Upper lobe of right lung (tissue), 1 donor: Measurements from ENCODE around the gene FOXP1. TPM values are rescaled to one million over a fixed set of nuclear protein-coding genes. Genes with fewer than 3 reads are reported as not detected.
A peak's percentile ranks its signal among the peaks of the same experiment; 100 is the strongest.

ENCODE experiments used
- ATAC-seq: fragments of 200-7000 bp; cut with Tn5 transposase; one replicate; pipeline ENCODE4 v1.9.1; 2020; ENCODE audit warnings: mild to moderate bottlenecking, moderate library complexity
- DNase-seq: peaks from one replicate; pipeline ENCODE4 v3.0.0-alpha.2; 2020
- H3K27ac ChIP-seq: fragments of 200-600 bp; one replicate; pipeline ENCODE4 v1.8.0; 2022
- H3K27me3 ChIP-seq: fragments of 200-600 bp; one replicate; pipeline ENCODE4 v1.8.0; 2022; ENCODE audit warnings: mild to moderate bottlenecking
- H3K36me3 ChIP-seq: fragments of 200-600 bp; one replicate; pipeline ENCODE4 v1.8.0; 2022
- H3K4me1 ChIP-seq: fragments of 200-600 bp; one replicate; pipeline ENCODE4 v1.8.0; 2022
- H3K4me3 ChIP-seq: fragments of 200-600 bp; one replicate; pipeline ENCODE4 v1.8.0; 2022; ENCODE audit warnings: mild to moderate bottlenecking
- H3K9me3 ChIP-seq: fragments of 200-600 bp; one replicate; pipeline ENCODE4 v1.8.0; 2022
- CTCF ChIP-seq: fragments of 200-600 bp; IDR thresholded peaks from one replicate; pipeline ENCODE4 v1.8.0; 2022; ENCODE audit warnings: antibody characterized with exemption
- intact Hi-C: fragments of 100-400 bp; cut with DNase I; formaldehyde crosslinking; loops from one replicate; pipeline ENCODE4 v1.11.0; 2022
- total RNA-seq: library from RNA; stranded (reverse); fragmentation: NEBNext Ultra II Directional; extraction: Animal tissue kit (Norgen Biotek cat#: 25700); gene quantifications from one replicate; pipeline ENCODE4 v1.2.1, GENCODE V29; 2021
- donor health status: DM: no; HTN: yes; CAD: no; lungs with severe emphysema.

Gene FOXP1
- total RNA-seq, 1 donor from 2014 or later: 140 TPM

- intact Hi-C loops: no loop called here
- Histone ChIP-seq H3K9me3 (no peaks in the 10 kb centered on the region), H3K4me1 (peaks cover 10% of the 10 kb centered on the region), H3K27ac (no peak overlapping the region), H3K36me3 (peaks cover 8% of the 10 kb centered on the region), H3K4me3 (no peak overlapping the region), H3K27me3 (no peaks in the 10 kb centered on the region)
- TF ChIP-seq CTCF: no peak
- no peak for DNase-seq
- no peak for ATAC-seq
Observed at GRCh38 chr3:71497367-71497897, 86.1 kb downstream of the FOXP1 start.

GRCh38 chr3:71495708-71496472, 87.6 kb downstream of the FOXP1 start:
- H3K4me3 ChIP-seq: no peak overlapping the region
- peak; percentile 48 for ATAC-seq

DNA sequence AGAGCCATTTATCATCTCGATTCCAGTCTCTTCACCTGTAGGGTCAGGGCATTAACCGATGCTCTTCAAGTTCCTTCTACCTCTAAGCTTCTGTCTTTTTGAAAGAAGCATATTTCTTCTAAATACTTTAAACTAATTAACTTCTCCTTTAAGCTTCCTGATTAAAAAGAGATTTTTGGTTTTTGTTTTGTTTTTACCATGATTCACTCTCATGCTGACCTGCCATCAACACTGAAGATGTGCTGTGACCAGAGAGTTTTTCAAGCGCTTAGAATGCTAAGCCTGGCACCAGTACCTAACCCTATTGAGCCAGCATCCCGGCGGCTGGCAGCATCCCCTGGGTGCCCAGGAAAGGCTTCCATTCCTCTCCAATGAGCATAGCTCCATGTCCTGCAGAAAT, 89.3 kb downstream of the FOXP1 start:
- no peak overlapping the region for H3K27ac ChIP-seq
- ATAC-seq: no peak
- intact Hi-C loops: no loop called here

More at GRCh38 chr3:71495708-71496472, 87.6 kb downstream of the FOXP1 start:
- Histone ChIP-seq H3K4me1 (peaks cover 10% of the 10 kb centered on the region), H3K36me3 (peaks cover 14% of the 10 kb centered on the region), H3K27ac (no peak overlapping the region), H3K9me3 (no peaks in the 10 kb centered on the region), H3K27me3 (no peaks in the 10 kb centered on the region)
- no peak for DNase-seq
- intact Hi-C loops: no loop called here
- no peak for TF ChIP-seq CTCF

GRCh38 chr3:71492974-71493771, 90.4 kb downstream of the FOXP1 start:
- Histone ChIP-seq H3K4me1 (peaks cover 10% of the 10 kb centered on the region), H3K27me3 (no peaks in the 10 kb centered on the region), H3K27ac (no peak overlapping the region), H3K36me3 (peaks cover 14% of the 10 kb centered on the region), H3K9me3 (no peaks in the 10 kb centered on the region), H3K4me3 (no peak overlapping the region)
- intact Hi-C loops: no loop called here
- DNase-seq (no peak), ATAC-seq (no peak)
- no peak for TF ChIP-seq CTCF

More for the DNA sequence above, 89.3 kb downstream of the FOXP1 start:
- Histone ChIP-seq H3K4me1 (peaks cover 10% of the 10 kb centered on the region), H3K36me3 (peaks cover 14% of the 10 kb centered on the region), H3K4me3 (no peak overlapping the region), H3K9me3 (no peaks in the 10 kb centered on the region), H3K27me3 (no peaks in the 10 kb centered on the region)
- no peak for DNase-seq
- no peak for TF ChIP-seq CTCF

DNA sequence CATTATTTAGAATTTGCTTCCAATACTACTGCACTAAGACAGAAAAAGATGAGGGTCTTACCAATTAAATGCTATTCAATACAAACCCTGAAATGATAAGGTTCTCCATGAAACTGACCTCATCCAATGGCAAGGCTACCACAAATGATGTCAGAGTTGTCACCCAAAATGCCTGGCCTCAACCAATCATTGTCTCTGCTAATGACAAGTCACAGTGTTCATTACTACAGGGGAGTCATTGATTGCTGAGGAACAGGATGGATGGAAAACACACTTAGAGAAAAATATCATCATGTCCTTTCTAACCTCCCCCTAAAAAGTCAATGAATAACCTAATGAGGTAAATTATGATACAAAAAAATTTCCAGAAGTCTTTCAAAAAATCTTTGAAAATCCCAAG, 91.0 kb downstream of the FOXP1 start:
- no peak overlapping the region for H3K27ac ChIP-seq
- DNase-seq (no peak), ATAC-seq (no peak)
- peaks cover 8% of the 10 kb centered on the region for H3K4me1 ChIP-seq
- no peak overlapping the region for H3K4me3 ChIP-seq
- intact Hi-C loops: no loop called here
- H3K27me3 ChIP-seq: no peaks in the 10 kb centered on the region
- no peaks in the 10 kb centered on the region for H3K9me3 ChIP-seq
- H3K36me3 ChIP-seq: peaks cover 14% of the 10 kb centered on the region
- TF ChIP-seq CTCF: no peak
